Measurements from ENCODE around the gene ISLR.

DNA sequence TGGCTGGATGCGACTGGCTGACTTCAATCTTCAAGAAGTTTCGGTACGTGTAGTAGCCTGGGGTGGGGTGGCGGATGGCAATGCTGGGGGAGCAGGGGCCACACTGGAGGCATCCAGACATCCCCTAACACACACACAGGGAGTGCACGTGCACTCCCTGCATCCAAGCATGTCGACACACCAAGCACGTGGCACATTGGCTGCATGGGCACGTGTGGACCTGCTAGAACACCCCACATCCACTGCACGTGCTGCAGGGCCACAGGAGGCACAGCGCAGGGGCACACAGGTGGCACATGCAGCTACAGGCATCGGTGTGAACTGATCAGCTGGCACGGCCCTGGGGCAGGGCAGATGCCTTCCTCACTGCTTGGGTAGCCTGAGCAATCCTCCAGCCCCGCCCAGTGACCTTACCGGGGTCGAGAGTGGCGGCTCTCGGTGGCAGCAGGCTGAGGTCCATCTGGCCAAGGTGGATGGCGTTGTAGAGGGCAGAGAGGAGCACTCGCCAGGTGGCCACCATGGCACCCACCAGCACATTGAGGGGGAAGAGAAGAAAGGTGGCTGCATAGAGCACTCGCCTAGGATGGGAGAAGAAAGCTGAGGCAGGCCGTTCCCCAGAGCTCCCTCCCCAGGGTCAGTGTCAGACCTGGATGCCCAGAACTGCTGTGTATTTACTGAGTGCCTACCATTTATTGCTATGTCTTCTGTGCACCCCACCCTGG, 7.5 kb downstream of the ISLR start:
- TF ChIP-seq EZH2 (IDR thresholded peaks at IDR 0.05; ENCODE audit: insufficient read depth, poor library complexity, severe bottlenecking) (no peak), EZH2phosphoT487 (IDR thresholded peaks at IDR 0.05; ENCODE audit: insufficient read depth, low read depth) (no peak)
